H1 (cell line): Measurements from ENCODE around the gene CHSY1.

Experiments
- CTCF ChIP-seq, 3 experiments: IDR thresholded peaks; 1 replicate in 2 of 3; 2 replicates in 1 of 3; pipeline versions ENCODE4 v1.5.1 to v1.6.1; 2011; ENCODE audit warnings: low read length in 3 of 3, mild to moderate bottlenecking in 3 of 3, inconsistent platforms in 2 of 3, low read depth in 1 of 3, moderate library complexity in 1 of 3; ENCODE audit not compliant: insufficient read depth in 1 of 3; ENCODE audit errors: control extremely low read depth in 1 of 3
- EP300 ChIP-seq, 2 experiments: IDR thresholded peaks; 1 replicate in 1 of 2; 2 replicates in 1 of 2; pipeline ENCODE4 v1.6.1; 2011 to 2012; ENCODE audit warnings: low read depth in 2 of 2, low read length in 2 of 2, mild to moderate bottlenecking in 2 of 2, borderline replicate concordance in 1 of 2, inconsistent platforms in 1 of 2, moderate library complexity in 1 of 2
- GABPA ChIP-seq: IDR thresholded peaks from 2 replicates; pipeline ENCODE4 v1.6.1; 2011; ENCODE audit warnings: mild to moderate bottlenecking, low read length, moderate library complexity, borderline replicate concordance; ENCODE audit not compliant: insufficient read depth
- POLR2A ChIP-seq, 2 experiments: IDR thresholded peaks; 1 replicate in 1 of 2; 2 replicates in 1 of 2; pipeline ENCODE4 v1.6.1; 2011; ENCODE audit warnings: low read depth in 2 of 2, low read length in 2 of 2, mild to moderate bottlenecking in 2 of 2; ENCODE audit errors: control extremely low read depth in 1 of 2
- POLR2AphosphoS5 ChIP-seq: IDR thresholded peaks from 2 replicates; pipeline ENCODE4 v1.6.1; 2011; ENCODE audit warnings: low read depth, low read length
- POU5F1 ChIP-seq: IDR thresholded peaks from 2 replicates; pipeline ENCODE4 v1.6.1; 2011; ENCODE audit warnings: low read depth, mild to moderate bottlenecking, low read length, moderate library complexity
- SP1 ChIP-seq: IDR thresholded peaks from 2 replicates; pipeline ENCODE4 v1.6.1; 2011; ENCODE audit warnings: low read depth, low read length
- SP4 ChIP-seq: IDR thresholded peaks from 2 replicates; pipeline ENCODE4 v1.6.1; 2012; ENCODE audit warnings: low read length, inconsistent platforms

- TF ChIP-seq POLR2A (IDR thresholded peaks at IDR 0.05; ENCODE audit: control extremely low read depth in 1 of 2, low read depth in 2 of 2, low read length in 2 of 2) (no peak), SP4 (no peak), POLR2AphosphoS5 (no peak), EP300 (IDR thresholded peaks at IDR 0.05; ENCODE audit: borderline replicate concordance in 1 of 2, low read depth in 2 of 2, low read length in 2 of 2) (no peak), POU5F1 (no peak), CTCF (IDR thresholded peaks at IDR 0.05; ENCODE audit: control extremely low read depth in 1 of 3, insufficient read depth in 1 of 3, low read depth in 1 of 3, low read length in 3 of 3) (no peak), SP1 (no peak), GABPA (no peak)
Observed at GRCh38 chr15:101149864-101150722, 101.8 kb downstream of the CHSY1 start.
